Epidermal melanocyte (primary cell): Measurements from ENCODE around the gene CD151.

ENCODE experiments used
- DNase-seq: peaks from one replicate; pipeline ENCODE4 v3.0.0; 2011; ENCODE audit warnings: low spot score; ENCODE audit not compliant: insufficient read length

CD151 gene

DNA sequence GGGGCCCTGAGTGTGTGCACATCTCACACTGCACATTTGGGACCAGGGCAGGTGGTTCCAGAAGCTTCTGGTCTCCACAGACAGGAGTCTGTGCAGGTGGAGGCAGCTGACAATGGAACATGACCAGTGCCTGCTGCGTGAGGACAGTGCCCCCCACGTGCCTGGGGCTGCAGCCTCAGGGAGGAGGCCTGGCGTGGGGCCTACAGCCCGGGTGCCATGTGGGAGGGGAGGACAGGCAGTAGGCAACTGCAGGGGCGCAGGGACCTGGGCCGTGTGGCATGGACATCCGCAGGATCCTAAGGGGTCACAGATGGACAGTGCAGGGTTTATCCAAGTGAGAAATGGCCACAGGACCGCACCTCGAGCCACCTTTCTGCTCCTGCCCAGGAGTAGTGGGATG lies 38.7 kb downstream of the CD151 start:
- no peak for DNase-seq

DNA sequence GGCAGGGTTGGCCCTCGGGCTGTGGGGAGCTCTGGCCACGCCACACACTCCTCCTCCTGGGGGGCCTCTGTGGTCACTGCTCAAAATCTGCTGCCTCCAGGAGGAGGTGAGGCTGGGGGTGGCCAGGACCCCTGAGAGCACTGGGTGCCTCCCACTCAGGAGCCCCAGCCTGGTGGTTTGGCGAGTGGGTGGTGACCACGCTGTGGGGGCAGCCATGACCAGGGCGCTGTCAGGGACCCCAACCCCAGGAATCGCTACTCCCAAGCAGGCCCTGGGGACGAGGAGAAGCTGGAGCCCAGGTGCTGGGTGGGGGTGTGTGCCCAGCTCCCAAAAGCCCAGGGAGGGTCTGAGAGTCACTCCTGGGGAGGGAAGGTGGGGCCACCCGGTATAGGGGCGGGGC lies 40.0 kb downstream of the CD151 start:
- no peak for DNase-seq

DNA sequence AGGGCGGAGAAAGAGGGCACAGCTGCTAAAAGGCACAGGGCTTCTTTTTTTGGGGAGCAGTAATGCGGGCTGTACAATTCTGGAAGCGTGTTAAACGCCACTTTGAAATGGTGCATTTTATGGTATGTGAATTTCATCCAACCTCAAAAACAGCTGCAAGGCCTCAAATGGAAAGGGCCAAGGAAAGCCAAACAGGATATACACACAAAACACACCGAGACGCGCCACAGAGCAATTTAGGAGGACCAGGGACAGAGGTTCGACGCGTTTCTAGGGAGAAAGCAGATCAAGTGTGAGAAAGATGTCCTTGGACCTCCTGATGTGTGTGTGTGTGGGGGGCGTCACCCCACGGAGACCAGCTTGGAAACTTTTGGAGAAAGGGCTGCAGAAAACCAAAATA lies 41.0 kb downstream of the CD151 start:
- DNase-seq: no peak

DNA sequence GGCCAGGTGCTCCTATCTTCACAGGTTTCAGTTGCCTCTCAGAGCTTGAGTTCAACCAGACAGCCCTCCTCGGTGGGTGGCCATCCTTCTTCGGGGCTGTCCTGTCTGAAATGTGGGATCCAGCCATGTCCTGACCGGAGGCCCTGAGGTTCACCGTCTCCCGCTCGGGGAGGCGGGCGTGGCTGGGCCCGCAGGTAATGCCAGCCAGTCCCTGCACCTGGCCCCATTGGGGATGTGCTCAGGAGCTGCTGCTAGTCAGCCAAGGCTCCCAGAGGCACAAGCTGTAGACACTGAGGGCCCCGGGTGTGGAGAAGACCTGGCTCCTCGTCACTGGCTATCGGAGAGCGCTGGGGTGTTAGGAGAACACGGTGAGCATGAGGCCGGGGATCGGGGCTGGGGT lies 42.5 kb downstream of the CD151 start:
- no peak for DNase-seq

DNA sequence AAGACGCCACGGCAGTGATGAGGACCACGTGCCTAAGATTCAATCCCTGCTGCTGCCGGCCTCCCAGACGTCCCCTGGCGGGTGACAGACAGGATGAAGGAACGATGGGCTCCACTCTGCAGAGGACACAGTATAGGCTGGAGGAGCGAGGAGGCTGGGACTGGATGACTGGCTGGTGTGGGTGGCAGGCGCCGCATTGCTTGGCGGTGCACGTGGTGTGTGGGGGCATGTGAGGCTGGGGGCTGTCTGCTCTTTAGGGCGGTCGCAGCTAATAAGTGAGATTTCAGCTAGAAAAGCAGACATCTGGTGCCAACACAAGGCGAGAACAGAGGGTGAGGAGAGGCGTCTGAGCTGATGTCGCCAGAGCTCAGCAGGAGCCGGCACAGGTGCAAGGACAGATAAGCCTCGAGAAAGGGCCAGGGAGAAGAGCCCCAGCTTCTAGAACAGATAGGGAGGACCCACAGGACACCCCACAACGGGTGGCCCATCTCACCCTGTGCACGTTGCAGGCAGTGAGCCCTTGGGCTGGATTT lies 43.1 kb downstream of the CD151 start:
- no peak for DNase-seq

DNA sequence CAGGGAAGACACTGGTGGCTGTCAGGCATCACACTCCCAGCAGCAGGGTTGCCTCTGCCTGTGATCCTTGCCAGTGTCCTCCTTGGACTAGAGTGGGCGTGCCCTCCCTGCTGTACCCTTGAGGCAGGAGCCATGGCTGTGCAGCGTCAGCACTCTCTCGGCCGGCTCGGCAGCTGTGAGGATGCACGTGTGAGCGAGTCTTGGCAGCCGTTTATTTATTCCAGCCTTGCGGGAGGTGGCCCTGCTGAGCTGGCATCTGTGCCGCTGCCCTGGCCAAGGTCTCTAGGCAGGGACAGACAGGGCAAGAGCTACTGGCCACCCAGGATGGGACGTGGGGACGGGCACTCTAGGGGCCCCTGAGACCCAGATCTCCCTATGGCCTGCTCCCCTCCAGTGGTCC lies 43.8 kb downstream of the CD151 start:
- no peak for DNase-seq

DNA sequence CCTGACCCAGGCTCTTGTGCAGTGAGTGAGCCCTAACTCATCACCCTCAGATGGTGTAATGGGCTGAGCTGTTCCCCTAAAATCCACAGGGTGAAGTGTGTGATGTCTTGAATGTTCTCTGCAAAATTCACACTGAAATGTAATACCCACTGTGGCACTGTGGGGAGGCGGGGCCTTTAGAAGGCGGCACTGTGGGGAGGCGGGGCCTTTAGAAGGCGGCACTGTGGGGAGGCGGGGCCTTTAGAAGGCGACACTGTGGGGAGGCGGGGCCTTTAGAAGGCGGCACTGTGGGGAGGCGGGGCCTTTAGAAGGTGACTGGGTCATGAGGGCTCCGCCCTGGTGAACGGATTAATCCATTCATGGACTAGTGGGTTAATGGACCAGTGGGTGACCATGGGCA lies 44.8 kb downstream of the CD151 start:
- DNase-seq: no peak

DNA sequence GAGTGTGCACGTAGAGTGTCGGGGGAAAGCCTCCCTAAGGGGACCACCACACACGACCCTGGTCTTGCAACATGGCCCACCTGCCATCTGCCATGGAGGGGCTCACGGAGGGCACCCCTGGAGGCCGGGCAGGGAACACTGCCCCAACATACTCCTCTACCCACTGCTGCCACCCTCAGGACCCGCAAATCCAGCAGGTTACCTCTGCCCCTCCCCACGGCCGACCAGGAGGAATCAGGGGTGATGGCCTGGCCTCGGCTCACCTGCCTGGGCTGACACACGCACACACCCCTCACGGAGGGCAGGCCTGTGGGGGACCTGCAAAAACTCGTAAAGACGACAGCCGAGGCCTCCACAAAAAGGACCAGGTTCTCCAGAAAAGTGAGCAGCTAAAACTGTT lies 47.7 kb downstream of the CD151 start:
- no peak for DNase-seq

DNA sequence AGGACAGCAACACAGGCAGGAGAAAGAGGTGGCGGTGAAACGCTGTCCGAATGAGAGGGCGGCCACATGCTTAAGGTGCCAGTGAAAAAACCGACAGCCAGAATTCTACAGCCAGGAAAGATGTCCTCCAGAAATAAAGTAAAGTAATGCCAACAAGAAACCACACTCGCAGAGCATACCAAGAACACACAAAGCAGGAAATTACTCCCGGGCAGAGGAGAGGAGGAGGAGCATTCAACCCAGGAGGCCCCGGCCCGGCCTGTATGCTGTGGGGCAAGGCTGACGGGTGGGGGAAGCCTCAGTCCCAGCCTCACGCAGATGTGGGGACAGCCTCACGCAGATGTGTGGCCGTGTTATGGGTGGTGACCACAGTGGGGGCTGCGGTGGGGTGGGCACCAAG lies 49.8 kb downstream of the CD151 start:
- DNase-seq: no peak

DNA sequence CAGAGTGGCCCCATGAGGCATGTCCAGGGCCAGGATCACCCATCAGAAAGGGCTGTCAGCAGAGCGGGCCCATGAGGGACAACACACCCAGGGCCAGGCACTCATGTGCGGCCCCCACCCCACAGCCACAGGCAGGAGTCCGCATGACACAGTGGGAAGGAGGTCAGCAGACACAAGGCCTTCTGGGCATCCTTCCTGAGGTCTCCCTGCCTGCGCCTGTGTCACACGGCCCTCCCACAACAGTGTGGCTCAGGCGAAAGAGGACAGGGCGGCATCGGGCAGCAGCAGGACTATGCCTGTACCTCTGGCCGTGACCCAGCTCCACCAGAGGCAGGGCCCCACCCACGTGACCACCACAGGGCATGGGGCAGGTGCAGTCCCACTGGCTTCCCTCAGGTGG lies 50.8 kb downstream of the CD151 start:
- no peak for DNase-seq

DNA sequence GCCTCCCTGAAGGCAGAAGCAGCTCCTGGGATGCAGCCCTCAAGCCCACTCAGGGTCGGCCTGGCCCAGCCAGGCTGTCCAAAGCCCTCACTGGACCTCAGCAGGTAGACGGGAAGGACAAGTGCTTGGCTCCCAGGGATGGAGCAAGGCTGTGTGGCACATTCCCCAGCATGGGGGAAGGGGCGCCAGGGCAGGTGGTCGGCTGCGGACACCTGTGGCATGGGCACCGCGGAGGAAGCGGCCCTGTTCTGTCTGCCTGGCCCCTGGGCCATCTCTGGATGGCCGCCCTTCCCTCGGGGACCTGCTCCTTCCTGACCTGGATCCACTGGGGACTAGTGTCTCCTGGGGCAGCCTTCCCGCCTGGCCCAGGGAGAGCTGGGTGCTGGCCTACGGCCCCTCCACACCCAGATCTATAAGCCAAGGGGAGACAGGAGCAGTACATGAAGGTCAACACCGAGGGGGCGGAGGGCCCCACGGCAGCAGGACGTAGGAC lies 51.9 kb downstream of the CD151 start:
- DNase-seq: no peak

DNA sequence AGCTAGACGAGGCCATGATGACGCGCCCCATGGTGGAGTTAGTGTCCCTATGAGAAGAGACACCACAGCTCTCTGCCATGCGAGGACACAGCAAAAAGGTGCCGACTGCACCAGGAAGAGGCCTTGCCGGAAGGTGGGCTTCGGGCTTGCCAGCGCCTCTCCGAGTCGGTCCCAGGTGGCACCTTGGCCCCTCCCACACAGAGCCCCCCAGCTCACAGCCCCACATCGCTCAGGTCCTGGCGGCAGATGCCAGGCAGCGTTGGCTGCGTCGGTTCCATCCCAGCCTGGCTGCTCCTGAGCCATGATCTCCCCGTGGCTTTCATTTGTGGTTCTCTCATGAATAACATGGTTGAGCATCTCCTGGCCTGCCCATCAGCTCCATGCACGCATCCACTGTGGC lies 53.8 kb downstream of the CD151 start:
- no peak for DNase-seq

DNA sequence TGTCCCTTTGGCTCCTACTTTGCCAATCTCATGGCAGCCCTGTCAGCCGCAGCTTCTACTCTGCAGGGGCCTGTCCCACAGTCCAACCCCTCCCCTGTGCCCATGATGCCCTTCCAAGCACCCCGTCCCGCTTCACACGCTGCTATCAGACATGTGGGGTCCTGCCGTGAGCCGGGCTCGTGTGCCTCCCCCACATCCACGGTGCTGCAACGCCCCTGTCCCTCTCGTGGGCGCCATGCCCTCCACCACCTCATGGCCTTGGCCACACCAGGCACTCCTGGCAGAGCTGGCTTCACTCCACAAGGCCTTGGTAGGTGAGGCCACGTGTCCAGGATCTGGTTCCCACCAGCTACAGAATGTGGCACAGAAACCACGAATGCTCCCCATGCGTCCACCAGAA lies 54.8 kb downstream of the CD151 start:
- DNase-seq: no peak
